ENCODE results near the gene SLC44A2. TPM values are rescaled to one million over a fixed set of nuclear protein-coding genes. Genes with fewer than 3 reads are reported as not detected.

Gene SLC44A2
- total and polyA plus RNA-seq, 9 donors = 18.1 to 137 (median 52.3) TPM

- Histone ChIP-seq H3K27ac (no peak overlapping the region), H3K36me3 (no peaks in the 10 kb centered on the region), H3K4me1 (ENCODE audit: insufficient read depth) (peaks cover 6% of the 10 kb centered on the region), H3K4me3 (no peak overlapping the region), H3K27me3 (no peaks in the 10 kb centered on the region), H3K9me3 (no peaks in the 10 kb centered on the region)
- DNase-seq = no peak
- whole genome bisulfite sequencing, 3 donors = 70 to 83% (median 80%) methylated on average over 5 of the region's 5 CpGs
- intact Hi-C loops (cut with DNase I) = loop anchor here in 1 of 4 donors (5.0 kb wide), 1 partner anchor 110 kb away; no protein-coding TSS in a partner anchor
- TF ChIP-seq EP300 (IDR thresholded peaks at IDR 0.05) = no peak
- TF ChIP-seq CTCF (IDR thresholded peaks at IDR 0.05) = no peak
- TF ChIP-seq POLR2A (IDR thresholded peaks at IDR 0.05) = no peak
These were observed 66.5 kb downstream of the SLC44A2 start for GRCh38 chr19:10691883-10692282.

GRCh38 chr19:10692673-10693264 lies 67.4 kb downstream of the SLC44A2 start:
- no peaks in the 10 kb centered on the region for H3K27me3 ChIP-seq
- DNase-seq = no peak
- 82 to 87% (median 86%) methylated on average over 5 of the region's 5 CpGs for WGBS, 3 donors
- TF ChIP-seq EP300 (IDR thresholded peaks at IDR 0.05) (no peak), POLR2A (IDR thresholded peaks at IDR 0.05) (no peak), CTCF (IDR thresholded peaks at IDR 0.05) (no peak)
- no peaks in the 10 kb centered on the region for H3K36me3 ChIP-seq
- no peak overlapping the region for H3K4me3 ChIP-seq
- no peak overlapping the region for H3K27ac ChIP-seq
- intact Hi-C loops (cut with DNase I) = loop anchor here in 1 of 4 donors (5.0 kb wide), 1 partner anchor 110 kb away; no protein-coding TSS in a partner anchor
- H3K9me3 ChIP-seq = no peaks in the 10 kb centered on the region
- peaks cover 6% of the 10 kb centered on the region for H3K4me1 ChIP-seq (ENCODE audit: insufficient read depth)

Other genes starting within 250 kb of the SLC44A2 start
- gene TYK2, start 245.0 kb upstream of the SLC44A2 start, total RNA-seq = 100 to 1,000 TPM in 1 of 7 donors, 10 to 100 TPM in 6; 55.4 to 118 (median 81.6) TPM
- gene TYK2, start 245.0 kb upstream of the SLC44A2 start, polyA plus RNA-seq = 10 to 100 TPM; 62.7 to 73.2 TPM
- gene CDC37, start 222.0 kb upstream of the SLC44A2 start, total RNA-seq = 100 to 1,000 TPM in 5 of 7 donors, 10 to 100 TPM in 2; 81.3 to 123 (median 113) TPM
- 100 to 1,000 TPM; 117 to 180 TPM for gene CDC37, start 222.0 kb upstream of the SLC44A2 start, polyA plus RNA-seq
- gene PDE4A, start 205.0 kb upstream of the SLC44A2 start, total RNA-seq = 1 to 10 TPM in 6 of 7 donors, under 1 TPM in 1; 0.71 to 4.8 (median 3.0) TPM
- 1 to 10 TPM; 2.1 to 2.6 TPM for gene PDE4A, start 205.0 kb upstream of the SLC44A2 start, polyA plus RNA-seq
- gene KEAP1, start 122.2 kb upstream of the SLC44A2 start, total RNA-seq = 10 to 100 TPM; 29.6 to 61.7 (median 51.7) TPM
- 10 to 100 TPM; 38.5 to 40.4 TPM for gene KEAP1, start 122.2 kb upstream of the SLC44A2 start, polyA plus RNA-seq
- gene S1PR5, start 108.1 kb upstream of the SLC44A2 start, total RNA-seq = under 1 TPM in 6 of 7 donors, not detected in 1; 0.12 to 0.57 (median 0.32) TPM
- gene S1PR5, start 108.1 kb upstream of the SLC44A2 start, polyA plus RNA-seq = 1 to 10 TPM in 1 of 2 donors, under 1 TPM in 1; 0.33 to 1.4 TPM
- 10 to 100 TPM; 13.9 to 26.9 (median 24.1) TPM for gene ATG4D, start 81.6 kb upstream of the SLC44A2 start, total RNA-seq
- gene ATG4D, start 81.6 kb upstream of the SLC44A2 start, polyA plus RNA-seq = 10 to 100 TPM in 1 of 2 donors, 1 to 10 TPM in 1; 3.1 to 20.8 TPM
- gene KRI1, start 59.5 kb upstream of the SLC44A2 start, total RNA-seq = 10 to 100 TPM; 12.3 to 28.9 (median 23.6) TPM
- gene KRI1, start 59.5 kb upstream of the SLC44A2 start, polyA plus RNA-seq = 10 to 100 TPM; 20.1 to 24.2 TPM
- gene CDKN2D, start 56.6 kb upstream of the SLC44A2 start, total RNA-seq = 1 to 10 TPM; 4.4 to 7.4 (median 5.6) TPM
- 1 to 10 TPM; 2.8 to 7.6 TPM for gene CDKN2D, start 56.6 kb upstream of the SLC44A2 start, polyA plus RNA-seq
- gene AP1M2, start 38.2 kb upstream of the SLC44A2 start, total RNA-seq = 10 to 100 TPM in 1 of 7 donors, 1 to 10 TPM in 4, under 1 TPM in 1, not detected in 1; 0.86 to 45.5 (median 3.8) TPM
- gene AP1M2, start 38.2 kb upstream of the SLC44A2 start, polyA plus RNA-seq = under 1 TPM; 0.19 to 0.40 TPM
- 100 to 1,000 TPM in 6 of 7 donors, 10 to 100 TPM in 1; 90.0 to 295 (median 246) TPM for gene ILF3, start 28.8 kb downstream of the SLC44A2 start, total RNA-seq
- 100 to 1,000 TPM; 120 to 149 TPM for gene ILF3, start 28.8 kb downstream of the SLC44A2 start, polyA plus RNA-seq
- gene QTRT1, start 75.9 kb downstream of the SLC44A2 start, total RNA-seq = 10 to 100 TPM; 33.3 to 61.0 (median 51.5) TPM
- 10 to 100 TPM in 1 of 2 donors, 1 to 10 TPM in 1; 3.2 to 59.1 TPM for gene QTRT1, start 75.9 kb downstream of the SLC44A2 start, polyA plus RNA-seq
- 100 to 1,000 TPM in 3 of 7 donors, 10 to 100 TPM in 4; 51.1 to 121 (median 87.5) TPM for gene DNM2, start 92.5 kb downstream of the SLC44A2 start, total RNA-seq
- 10 to 100 TPM; 53.7 to 68.6 TPM for gene DNM2, start 92.5 kb downstream of the SLC44A2 start, polyA plus RNA-seq
- gene TMED1, start 210.7 kb downstream of the SLC44A2 start, total RNA-seq = 10 to 100 TPM; 24.5 to 53.8 (median 29.1) TPM
- 10 to 100 TPM in 1 of 2 donors, 1 to 10 TPM in 1; 9.3 to 49.6 TPM for gene TMED1, start 210.7 kb downstream of the SLC44A2 start, polyA plus RNA-seq
- 1 to 10 TPM in 4 of 7 donors, under 1 TPM in 3; 0.52 to 4.1 (median 1.3) TPM for gene C19orf38, start 222.9 kb downstream of the SLC44A2 start, total RNA-seq
- gene C19orf38, start 222.9 kb downstream of the SLC44A2 start, polyA plus RNA-seq = 1 to 10 TPM in 1 of 2 donors, under 1 TPM in 1; 0.65 to 1.0 TPM
- gene CARM1, start 246.0 kb downstream of the SLC44A2 start, total RNA-seq = 10 to 100 TPM; 10.1 to 42.1 (median 39.8) TPM
- 10 to 100 TPM; 14.7 to 26.6 TPM for gene CARM1, start 246.0 kb downstream of the SLC44A2 start, polyA plus RNA-seq

All from ovary (tissue), 9 donors.